LHCN-M2 (cell line): ENCODE results near the gene UCK1. TPM values are rescaled to one million over a fixed set of nuclear protein-coding genes. Genes with fewer than 3 reads are reported as not detected.
A peak's percentile ranks its signal among the peaks of the same experiment; 100 is the strongest.
"Not testable (repeated sequence)": the region's sequence is repeated elsewhere in the genome, so short reads cannot be mapped to it uniquely, and the experiment has no call there.

Experiments used
- DNase-seq: peaks from one replicate; pipeline ENCODE4 v3.0.0-alpha.2; 2012; ENCODE audit warnings: low read depth
- total RNA-seq: library from RNA; depleted of rRNA; stranded (reverse); fragments of >200 nt; gene quantifications from 2 replicates; pipeline ENCODE4 v1.2.3, GENCODE V29; 2014

The UCK1 gene
- total RNA-seq, 1 experiment from 2014 or later = 44.1 TPM

DNA sequence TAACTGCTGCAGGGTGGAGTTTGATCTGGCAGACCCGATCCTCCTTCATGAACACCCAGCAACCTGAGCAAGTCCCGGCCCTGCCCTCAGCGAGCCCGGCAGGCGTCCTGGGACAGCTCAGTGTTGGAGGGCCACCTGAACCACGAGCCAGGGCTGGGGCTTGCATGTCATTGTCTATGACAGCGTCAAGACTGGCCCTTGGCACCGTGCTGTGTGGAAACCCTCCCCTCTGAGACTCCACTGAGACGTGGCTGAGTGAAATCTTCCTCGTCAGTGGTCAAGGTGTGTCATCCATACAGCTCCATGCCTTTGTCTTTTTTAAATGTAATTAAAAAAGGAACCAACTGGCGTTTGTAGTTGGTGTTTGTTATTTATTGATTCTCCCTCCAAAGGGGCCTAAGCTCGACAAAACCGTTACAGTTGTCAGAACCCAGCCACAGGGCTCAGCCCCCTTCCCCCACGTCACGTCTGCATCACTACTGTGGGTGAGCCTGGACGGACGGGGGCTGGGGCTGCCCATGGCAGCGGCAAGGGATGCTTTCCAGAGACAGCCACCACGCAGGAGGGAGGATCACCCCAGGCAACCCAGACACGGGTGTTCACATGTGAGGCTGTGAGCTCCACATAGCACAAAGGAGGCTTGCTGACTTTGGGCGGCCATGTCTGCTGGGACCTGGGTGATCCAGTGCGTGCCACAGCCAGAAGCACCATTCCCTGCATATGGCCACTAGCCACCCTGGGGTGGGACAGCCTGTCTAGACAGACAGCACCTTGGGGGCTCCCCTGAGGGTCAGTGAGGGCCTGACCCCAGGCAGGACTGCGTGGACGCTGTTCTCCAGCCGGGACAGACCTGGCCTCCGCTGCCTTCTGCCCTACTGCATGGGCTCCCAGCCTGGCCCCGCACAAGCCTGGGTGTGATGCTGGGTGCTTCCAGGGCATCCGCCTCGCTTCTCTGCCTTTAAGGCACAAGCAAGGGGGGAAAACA lies 7.3 kb downstream of the UCK1 start:
- DNase-seq = no peak

GRCh38 chr9:131523086-131523388 lies 8.0 kb downstream of the UCK1 start:
- DNase-seq = no peak

GRCh38 chr9:131522257-131523085 lies 8.6 kb downstream of the UCK1 start:
- no peak for DNase-seq

DNA sequence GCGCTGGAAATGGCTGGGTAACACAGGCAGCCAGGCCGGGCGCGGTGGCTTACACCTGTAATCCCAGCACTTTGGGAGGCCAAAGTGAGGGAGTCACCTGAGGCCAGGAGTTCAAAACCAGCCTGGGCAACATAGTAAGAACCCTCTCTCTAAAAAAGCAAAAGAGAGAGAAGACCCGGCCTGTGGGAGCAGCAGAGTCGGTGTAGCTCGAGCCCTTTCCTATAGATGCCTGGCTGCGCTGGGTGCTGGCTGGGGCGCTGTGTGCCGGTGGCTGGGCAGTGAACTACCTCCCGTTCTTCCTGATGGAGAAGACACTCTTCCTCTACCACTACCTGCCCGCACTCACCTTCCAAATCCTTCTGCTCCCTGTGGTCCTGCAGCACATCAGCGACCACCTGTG lies 9.2 kb downstream of the UCK1 start:
- DNase-seq = no peak

DNA sequence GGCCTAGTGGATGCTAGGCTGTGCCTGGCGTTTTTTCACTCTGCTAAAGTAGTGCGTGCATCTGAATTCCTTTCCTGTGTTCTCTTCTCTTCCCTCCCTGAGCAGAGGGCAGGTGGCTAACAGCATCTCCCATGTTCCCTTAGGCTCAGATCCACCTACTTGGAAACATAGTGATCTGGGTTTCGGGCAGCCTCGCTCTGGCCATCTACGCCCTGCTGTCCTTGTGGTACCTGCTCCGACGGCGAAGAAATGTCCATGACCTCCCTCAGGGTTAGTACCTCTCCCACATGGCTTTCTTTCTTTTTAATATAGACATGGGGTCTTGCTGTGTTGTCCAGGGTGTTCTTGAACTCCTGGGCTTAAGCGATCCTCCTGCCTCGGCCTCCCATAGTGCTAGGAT lies 9.9 kb downstream of the UCK1 start:
- no peak for DNase-seq

DNA sequence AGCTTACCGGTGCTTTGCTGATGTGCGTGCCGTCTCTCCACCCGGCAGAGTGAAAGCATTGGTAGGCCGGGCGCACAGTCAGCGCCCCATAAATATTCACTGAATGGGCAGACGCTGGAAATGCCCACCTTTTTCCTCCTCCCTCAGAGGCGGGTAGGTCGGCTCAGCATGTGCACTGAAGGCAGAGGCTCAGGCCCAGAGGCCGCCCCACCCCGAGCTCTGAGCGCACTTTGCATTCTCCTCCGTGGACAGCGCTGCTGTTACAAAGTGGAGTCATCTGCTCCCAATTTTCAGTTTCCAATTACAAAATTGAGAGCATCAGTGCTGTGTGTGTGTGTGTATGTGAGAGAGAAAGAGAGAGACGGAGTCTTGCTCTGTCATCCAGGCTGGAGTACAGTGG lies 10.6 kb downstream of the UCK1 start:
- no peak for DNase-seq

GRCh38 chr9:131518553-131518952 lies 12.5 kb downstream of the UCK1 start:
- no peak for DNase-seq

DNA sequence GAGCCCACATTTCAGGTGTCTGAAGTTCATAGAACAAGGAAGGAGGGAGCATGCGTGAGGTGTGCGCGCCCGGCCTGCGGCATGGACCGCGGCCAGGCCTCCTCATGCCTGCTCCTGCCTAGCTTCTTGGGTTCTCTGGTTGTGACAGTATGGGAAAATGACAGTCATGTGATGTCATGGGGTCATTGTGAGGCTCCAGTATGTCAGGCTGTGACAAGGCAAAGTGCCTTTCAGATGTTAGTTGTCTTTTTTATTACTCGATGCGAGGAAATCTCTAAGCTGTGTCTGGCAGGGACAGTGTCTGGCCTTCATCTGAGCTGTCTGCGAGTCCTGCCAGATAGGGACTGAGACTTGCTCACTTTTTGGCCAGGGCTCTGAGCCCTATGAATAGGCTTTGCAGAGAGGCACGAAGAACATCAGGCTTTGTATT lies 13.3 kb downstream of the UCK1 start:
- DNase-seq = no peak

DNA sequence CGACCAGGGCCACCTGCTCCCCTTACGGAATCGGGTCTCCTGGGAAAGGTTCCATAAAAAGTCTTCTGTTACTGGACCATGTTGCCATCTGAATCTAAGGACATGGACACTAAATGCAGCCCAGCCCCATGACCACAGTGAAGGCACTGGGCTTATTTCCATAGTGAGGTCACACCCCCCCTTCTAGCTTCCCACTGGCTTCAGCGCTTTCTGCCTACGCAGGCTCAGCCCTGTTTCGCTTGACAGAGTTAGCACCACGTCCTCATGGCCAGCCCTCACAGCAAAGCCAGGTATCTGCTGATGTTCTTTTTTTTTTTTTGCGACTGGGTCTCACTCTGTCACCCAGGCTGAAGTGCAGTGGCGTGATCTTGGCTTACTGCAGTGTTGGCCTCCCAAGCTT lies 14.1 kb downstream of the UCK1 start:
- DNase-seq = no peak

- DNase-seq = no peak
Measured at GRCh38 chr9:131516100-131516499, 15.0 kb downstream of the UCK1 start.

GRCh38 chr9:131515559-131516031 lies 15.5 kb downstream of the UCK1 start:
- not testable (repeated sequence) for DNase-seq

DNA sequence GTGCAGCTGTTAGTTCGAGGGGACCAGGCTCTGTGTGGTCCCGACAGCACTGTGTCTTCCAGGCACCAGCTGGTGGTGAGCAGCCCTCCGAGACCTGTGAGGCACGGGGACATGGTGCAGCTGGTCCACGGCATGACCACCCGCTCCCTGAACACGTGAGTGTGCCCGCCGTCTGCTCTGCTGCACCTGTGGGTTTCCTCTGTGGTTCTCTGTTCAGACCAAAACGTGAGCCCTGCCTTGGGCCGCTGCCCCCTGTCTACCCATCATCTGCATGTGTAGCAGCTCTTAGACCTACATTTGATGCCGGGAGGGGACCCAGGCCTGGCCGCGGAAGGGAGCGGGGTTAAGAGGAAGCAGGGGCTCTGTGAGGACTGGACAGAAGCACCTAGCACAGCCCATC lies 17.9 kb downstream of the UCK1 start:
- DNase-seq = no peak

DNA sequence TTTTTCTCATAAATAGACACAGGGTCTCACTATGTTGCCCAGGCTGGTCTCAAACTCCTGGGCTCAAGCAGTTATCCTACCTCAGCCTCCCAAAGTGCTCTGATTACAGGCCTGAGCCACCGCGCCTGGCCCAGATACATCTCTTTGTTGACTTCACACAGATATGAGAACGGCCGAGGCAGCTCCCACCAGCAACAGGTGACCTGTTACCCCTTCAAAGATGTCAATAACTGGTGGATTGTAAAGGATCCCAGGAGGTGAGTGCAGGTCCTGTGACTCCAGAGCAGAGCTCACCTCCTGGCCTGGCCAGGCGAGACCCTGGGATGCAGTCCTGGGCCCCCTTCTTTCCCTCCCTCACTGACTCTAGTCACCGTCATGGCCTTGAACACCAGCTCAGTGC lies 19.2 kb downstream of the UCK1 start:
- no peak for DNase-seq

DNA sequence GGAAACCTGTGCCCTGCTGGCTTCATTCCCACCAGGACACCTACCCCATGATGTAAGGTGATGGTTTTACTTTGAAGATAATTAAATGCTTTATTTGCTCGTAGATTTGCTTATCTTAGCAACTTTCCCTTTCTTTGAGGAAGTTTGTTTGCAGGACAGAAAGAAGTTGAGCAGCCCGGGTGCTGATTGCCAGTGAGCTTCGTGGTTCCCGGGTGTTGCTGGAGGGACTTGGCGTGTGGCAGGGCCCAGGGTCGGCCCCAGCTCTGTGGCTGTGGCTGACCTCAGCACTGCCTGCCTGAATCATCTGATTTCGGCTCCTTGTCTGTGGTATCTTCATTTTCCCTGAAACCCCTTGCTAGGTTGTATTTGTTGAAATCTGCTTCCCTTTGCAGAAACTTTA lies 19.6 kb downstream of the UCK1 start:
- no peak for DNase-seq

- DNase-seq = no peak
Measured at GRCh38 chr9:131505012-131505411, 26.1 kb downstream of the UCK1 start.

- DNase-seq = peak; percentile 60
Measured at GRCh38 chr9:131503626-131504465, 27.2 kb downstream of the UCK1 start.

DNA sequence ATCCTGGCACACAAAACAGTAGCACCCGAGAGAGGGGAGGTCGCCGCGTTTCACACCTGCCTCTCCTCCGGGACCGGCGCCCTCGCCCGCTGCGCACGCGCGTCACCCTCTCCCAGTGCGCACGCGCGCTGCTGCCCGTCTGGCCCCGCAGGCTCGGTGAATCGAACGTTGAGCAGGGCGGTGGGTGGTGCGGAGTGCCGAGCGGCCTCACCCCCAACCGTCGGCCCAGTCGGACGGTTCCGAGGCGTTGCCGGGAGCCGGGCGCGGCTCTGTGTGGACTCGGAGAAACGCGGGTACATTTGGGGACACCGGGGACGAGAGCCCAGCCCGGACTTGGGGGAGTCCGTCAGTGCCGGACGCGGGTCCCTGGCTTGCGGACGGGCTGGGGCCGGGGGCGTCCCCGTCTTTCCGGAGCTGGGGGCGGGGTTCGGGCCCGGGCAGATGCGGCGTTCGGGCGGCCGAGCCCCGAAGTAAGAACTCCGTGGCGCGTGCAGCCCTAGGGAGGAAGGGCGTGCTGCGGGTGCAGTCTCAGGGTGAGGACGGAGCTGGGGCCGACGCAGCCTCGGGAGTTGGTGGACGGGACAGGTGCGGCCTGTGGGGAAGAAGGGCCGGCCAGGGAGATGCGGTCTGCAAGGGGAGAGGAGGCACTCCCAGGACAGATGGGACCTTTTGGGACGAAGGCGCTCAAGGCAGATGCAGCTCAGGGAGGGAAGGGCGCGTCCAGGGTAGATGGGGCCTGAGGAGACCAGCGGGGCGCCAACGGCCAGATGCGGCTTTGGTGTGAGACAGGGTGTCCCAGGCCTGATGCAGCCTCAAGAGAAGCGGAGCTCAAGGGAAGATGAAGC lies 28.1 kb downstream of the UCK1 start, which contains the start of gene POMT1:
TSS of gene POMT1 (plus strand) at position 138 of the 845 bp plus-strand sequence. CDS start 1,301 bp downstream, outside the sequence.
- DNase-seq = peak; percentile 78

DNA sequence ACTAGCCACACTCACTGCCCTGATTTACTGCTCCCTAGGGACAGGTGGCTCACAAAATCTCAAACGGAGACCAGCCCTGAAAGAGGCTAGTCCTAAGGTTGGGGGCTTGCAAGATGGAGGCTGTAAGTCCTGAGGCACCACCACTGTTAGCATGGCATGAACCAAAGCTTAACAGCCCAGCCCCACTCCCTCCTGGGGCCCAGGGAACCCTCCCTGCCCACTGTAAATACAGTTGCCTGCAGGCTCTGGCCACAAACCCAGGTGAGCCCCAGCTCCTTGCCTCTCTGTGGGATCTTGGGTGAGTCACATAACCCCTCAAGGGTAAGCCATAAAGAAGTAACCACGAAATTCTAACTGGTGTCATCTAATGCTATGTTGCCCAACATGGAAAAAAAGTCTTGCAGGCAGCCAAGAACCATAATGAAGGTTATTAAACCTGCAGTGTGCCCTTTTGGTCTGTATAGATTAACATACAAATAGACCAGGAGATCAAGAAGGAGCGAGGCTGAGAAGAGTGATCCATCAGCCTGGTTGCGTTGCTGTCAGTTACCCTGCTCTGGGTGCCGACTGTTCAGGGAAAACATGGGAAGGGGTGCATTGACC lies 30.0 kb downstream of the UCK1 start:
- peak; percentile 73 for DNase-seq

DNA sequence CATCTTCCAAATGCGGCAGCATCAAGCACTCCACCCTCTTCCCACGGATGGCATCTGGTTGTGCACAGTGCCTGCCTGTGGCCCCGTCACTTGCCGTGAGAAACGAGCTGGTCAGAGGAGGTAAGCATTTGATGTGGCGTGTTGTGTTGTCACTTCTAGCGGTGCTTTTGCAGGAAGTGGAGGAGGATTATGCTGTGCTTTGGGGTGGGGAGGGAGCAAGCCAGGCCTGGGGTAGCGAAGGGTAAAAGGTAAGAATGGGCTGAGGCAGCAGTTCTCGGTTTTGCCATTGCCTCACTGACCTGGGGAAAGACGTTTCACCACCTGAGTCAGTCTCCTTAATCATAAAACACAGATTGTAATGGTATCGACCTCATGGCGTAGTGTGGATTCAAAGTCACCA lies 30.7 kb downstream of the UCK1 start:
- no peak for DNase-seq

DNA sequence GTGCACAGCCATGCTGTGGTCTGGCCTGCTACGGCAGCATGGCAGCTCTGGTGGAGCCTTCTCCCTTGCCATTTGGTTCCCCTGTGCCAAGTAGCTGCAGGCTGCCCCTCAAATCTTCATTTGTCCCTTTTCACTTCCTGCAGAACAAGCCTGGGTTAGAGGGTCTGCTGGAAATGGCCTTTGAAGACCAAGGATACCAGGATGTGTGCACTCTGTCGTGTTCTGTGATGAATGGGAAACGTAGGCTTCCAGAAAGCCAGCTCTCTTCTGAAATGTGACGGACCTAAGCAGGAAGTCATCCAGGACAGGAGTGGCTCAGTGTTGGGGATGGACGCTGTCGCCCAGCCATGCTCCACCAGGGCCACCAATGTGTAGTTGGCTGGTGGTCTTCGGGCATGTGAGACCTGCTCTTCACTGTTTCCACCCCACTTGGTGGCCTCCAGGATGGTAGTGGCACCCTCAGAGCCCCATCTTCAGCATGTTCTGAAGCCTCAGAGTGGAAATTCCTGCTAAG lies 31.8 kb downstream of the UCK1 start:
- no peak for DNase-seq
